RWPE1 (cell line): ENCODE results near the gene TMEM169.

Experiments
- CTCF ChIA-PET: fragments of 350-600 bp; sonication (Branson Sonifier 250); formaldehyde crosslinking; extraction: SDS; loops from one replicate; lab custom pipeline; 2021; lab: Yijun Ruan, JAX
- POLR2A ChIA-PET: fragments of 400-600 bp; formaldehyde crosslinking; extraction: SDS; loops from one replicate; lab custom pipeline; 2020; ENCODE audit warnings: antibody characterized with exemption; ENCODE audit not compliant: low non-redundant PET; lab: Yijun Ruan, JAX
- DNase-seq: peaks from one replicate; pipeline ENCODE4 v3.0.0; 2012; ENCODE audit warnings: low spot score
- H3K27ac ChIP-seq: fragments of 450-650 bp; 2 replicates; pipeline ENCODE4 v1.5.1; 2017
- TF ChIP-seq, protein P1 (sequence below): fragments of 450-650 bp; conservative IDR thresholded peaks from 2 replicates; pipeline ENCODE4 v1.5.1; 2017; ENCODE audit warnings: low read depth, mild to moderate bottlenecking

TMEM169 gene

DNA sequence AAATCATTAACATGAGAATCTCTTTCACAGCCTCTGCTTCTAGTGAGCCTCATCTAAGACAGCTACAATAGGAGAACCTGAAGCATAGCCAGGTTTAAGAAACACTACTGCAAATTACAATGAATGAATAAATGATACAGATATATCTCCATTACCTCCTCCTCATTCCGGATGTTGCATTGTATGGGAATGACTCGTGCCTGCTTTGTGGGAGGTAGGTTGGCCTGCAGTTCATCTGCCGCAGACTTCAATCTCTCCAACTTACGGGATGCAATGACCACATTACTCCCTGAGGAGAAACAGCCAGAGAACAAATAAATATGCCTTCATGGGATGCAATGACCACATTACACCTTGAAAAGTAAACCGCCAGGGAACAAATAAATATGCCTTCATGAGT is 15.5 kb upstream of the TMEM169 start:
- ChIA-PET POLR2A (no interaction called here), CTCF (no interaction called here)
- DNase-seq = no peak
- TF ChIP-seq, protein P1, sequence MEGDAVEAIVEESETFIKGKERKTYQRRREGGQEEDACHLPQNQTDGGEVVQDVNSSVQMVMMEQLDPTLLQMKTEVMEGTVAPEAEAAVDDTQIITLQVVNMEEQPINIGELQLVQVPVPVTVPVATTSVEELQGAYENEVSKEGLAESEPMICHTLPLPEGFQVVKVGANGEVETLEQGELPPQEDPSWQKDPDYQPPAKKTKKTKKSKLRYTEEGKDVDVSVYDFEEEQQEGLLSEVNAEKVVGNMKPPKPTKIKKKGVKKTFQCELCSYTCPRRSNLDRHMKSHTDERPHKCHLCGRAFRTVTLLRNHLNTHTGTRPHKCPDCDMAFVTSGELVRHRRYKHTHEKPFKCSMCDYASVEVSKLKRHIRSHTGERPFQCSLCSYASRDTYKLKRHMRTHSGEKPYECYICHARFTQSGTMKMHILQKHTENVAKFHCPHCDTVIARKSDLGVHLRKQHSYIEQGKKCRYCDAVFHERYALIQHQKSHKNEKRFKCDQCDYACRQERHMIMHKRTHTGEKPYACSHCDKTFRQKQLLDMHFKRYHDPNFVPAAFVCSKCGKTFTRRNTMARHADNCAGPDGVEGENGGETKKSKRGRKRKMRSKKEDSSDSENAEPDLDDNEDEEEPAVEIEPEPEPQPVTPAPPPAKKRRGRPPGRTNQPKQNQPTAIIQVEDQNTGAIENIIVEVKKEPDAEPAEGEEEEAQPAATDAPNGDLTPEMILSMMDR = no peak
- no peak overlapping the region for H3K27ac ChIP-seq

DNA sequence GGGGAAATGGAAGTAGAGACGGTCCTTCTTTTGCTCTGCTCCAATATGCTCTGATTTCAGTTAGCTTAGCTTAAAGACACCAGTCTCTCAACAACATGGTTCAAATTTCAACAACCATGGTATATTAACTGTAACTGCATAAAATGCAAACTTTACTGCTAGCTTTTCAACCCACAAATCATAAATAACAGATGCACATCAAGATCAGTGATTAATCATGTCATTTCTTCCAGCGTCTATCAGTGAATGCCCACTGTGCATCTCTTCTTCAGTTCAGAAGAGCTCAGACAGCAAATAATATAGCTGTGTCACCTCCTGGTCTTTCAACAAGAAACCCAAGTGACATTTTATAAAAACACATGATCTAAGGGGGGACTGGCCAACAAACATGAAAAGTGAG is 12.7 kb upstream of the TMEM169 start:
- ChIA-PET CTCF (no interaction called here), POLR2A (no interaction called here)
- no peak for DNase-seq
- H3K27ac ChIP-seq = no peak overlapping the region
- TF ChIP-seq, protein P1 = no peak

DNA sequence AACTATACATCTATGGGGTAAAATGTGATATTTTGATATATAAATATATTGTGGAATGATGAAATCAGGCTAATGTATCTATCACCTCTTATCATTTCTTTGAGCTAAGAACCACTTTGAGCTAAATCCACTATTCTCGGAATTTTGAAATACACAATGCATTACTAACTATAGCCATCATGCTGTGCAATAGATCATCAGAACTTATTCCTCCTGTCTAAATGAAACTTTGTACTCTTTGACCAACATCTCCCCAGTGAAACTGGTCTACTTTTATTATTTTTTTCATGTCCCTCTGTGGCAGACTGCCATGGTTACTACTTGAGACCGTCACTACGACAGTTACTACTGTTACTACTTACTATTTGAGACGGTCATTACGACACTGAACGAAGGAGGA is 11.5 kb upstream of the TMEM169 start:
- H3K27ac ChIP-seq = no peak overlapping the region
- CTCF ChIA-PET = no interaction called here
- DNase-seq = no peak
- POLR2A ChIA-PET = no interaction called here
- TF ChIP-seq, protein P1 = no peak

DNA sequence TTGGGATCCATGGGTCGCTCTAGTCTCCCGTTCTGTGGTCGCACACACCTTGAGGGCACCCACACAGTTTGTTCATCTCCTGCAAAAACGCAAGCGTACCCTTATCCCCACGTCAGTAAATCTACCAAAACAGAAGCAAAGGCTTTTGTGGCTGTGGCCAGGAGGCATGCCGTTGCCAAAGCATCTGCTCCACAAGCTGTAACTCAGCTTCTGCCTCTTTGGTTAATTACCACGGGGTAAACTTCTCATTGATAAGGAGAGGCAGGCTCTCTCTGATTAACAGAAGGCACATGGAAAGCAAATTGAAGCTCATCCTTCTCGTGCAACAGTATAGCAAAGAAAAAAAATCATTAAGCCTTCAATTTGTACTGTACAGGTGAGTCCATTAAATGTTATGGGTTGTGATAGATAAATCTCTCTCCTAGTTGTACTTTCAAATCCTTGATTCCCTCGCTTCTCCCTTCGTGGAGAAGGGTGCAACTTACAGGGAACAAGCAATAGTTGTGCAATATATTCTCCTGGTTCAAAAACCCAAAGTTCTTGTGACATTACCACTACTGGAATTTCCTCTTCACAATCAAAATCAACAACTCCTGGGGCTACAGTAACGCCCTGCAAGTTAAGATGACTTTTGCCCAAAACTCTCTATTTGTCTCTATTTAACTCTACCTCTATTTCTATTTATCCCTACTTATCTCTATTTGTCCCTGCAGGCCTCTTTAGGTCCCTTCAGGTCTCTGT is 10.4 kb upstream of the TMEM169 start:
- DNase-seq = no peak
- ChIA-PET POLR2A (no interaction called here), CTCF (no interaction called here)
- no peak overlapping the region for H3K27ac ChIP-seq
- TF ChIP-seq, protein P1 = no peak

DNA sequence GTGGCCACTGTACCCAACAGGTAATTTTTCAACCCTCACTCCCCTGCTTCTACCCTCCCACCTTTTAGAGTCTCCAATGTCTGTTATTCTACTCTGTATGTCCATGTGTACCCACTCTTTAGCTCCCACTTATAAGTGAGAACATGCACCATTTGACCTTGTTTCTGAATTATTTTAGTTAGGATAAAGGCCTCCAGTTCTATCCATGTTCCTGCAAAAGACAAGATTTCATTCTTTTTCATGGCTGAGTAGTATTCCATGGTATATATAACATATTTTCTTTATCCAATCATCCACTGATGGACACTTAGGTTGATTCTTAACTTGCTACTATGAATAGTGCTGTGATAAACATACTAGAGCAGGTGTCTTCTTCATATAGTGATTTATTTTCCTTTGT is 9.2 kb upstream of the TMEM169 start:
- CTCF ChIA-PET = no interaction called here
- no peak overlapping the region for H3K27ac ChIP-seq
- DNase-seq = no peak
- POLR2A ChIA-PET = interaction anchor here (0.6 kb wide), 1 partner anchor 37 kb away, joined by 3 read pairs; the partner anchor contains the start of gene XRCC5
- TF ChIP-seq, protein P1 = no peak

DNA sequence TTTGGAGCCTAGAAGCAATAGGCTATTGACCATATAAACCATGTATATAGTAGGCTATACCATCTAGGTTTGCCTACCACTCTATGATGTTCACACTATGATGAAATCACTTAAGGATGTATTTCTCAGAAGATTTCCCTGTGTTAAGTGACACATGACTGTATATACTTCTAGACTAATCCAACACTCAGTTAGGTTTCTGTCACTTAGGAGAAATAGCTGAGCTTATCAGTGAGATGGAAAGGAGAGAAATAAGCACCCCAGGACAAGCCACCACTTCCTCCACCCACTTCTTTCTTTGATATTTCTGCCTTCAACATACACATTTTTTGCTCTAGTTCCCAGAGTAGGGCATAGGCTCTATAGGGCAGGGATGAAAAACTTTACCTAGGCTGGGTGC is 7.9 kb upstream of the TMEM169 start:
- TF ChIP-seq, protein P1 = no peak
- DNase-seq = no peak
- POLR2A ChIA-PET = interaction anchor here (1.7 kb wide), 1 partner anchor 16 kb away, joined by 3 read pairs; no protein-coding TSS in a partner anchor
- no peak overlapping the region for H3K27ac ChIP-seq
- CTCF ChIA-PET = no interaction called here
